ENCODE results near the gene AMN1. TPM values are rescaled to one million over a fixed set of nuclear protein-coding genes. Genes with fewer than 3 reads are reported as not detected.

The AMN1 gene
- total RNA-seq (11.9 and 14.0 TPM in 2 replicates), polyA plus RNA-seq (8.3 and 9.3 TPM in 2 replicates)

DNA sequence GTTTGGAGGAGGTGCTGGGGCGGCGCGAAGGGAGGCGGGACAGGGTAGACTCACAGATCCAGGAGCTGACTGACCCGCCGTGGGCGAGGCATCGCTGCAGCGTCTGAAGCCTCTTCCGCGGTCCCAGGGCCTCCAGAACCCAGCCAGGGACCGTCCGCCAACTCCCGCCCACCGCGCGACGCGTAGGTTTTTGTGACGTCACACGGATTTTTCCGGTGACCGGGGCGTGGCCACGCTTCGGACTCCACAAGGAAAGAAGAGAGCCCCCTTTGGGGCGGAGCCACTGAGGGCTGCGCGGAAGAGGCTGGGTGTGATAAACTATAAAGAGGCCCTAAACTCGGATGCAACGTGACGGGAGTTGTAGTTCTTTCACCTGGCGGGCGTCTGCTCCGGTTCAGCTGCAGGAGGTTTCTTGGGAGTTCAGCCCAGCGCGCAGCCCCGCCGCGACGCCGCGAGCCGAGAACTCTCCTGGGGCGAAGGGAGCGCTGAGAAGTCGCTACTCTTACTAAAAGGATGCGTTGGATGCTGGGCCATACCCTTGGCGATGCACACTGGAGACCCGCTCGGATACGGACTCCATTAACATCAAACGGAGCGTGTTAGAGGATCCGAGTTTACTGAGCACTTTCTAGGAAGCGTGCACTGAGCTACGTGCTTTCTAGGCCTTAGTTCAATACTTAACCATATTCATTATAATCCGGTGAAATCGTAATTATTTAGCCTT, at the start of gene AMN1:
AMN1 (minus strand) TSS at position 105 of the 724 bp plus-strand sequence; CDS start at position 92, 13 bp downstream.
- H2AFZ ChIP-seq, result peak within 1 kb of the TSS; percentile 82
- H3K9me3 ChIP-seq (ENCODE audit: low read depth), result no peaks in the 10 kb centered on the region
- H3K27me3 ChIP-seq, result no peaks in the 10 kb centered on the region
- H3K36me3 ChIP-seq (replicated peaks; ENCODE audit: insufficient read depth, low read depth), result no peaks in the 10 kb centered on the region
- TF ChIP-seq, protein P1, sequence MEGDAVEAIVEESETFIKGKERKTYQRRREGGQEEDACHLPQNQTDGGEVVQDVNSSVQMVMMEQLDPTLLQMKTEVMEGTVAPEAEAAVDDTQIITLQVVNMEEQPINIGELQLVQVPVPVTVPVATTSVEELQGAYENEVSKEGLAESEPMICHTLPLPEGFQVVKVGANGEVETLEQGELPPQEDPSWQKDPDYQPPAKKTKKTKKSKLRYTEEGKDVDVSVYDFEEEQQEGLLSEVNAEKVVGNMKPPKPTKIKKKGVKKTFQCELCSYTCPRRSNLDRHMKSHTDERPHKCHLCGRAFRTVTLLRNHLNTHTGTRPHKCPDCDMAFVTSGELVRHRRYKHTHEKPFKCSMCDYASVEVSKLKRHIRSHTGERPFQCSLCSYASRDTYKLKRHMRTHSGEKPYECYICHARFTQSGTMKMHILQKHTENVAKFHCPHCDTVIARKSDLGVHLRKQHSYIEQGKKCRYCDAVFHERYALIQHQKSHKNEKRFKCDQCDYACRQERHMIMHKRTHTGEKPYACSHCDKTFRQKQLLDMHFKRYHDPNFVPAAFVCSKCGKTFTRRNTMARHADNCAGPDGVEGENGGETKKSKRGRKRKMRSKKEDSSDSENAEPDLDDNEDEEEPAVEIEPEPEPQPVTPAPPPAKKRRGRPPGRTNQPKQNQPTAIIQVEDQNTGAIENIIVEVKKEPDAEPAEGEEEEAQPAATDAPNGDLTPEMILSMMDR (IDR thresholded peaks at IDR 0.05; ENCODE audit: poor library complexity), result no peak
- TF ChIP-seq EZH2 (IDR thresholded peaks at IDR 0.05; ENCODE audit: borderline replicate concordance) (no peak), EZH2phosphoT487 (IDR thresholded peaks at IDR 0.05; ENCODE audit: low read depth, severe bottlenecking, unreplicated experiment) (no peak)
- H3K4me2 ChIP-seq, result peak within 1 kb of the TSS; percentile 81
- H3K79me2 ChIP-seq, result peaks cover 14% of the 10 kb centered on the region
- peak; percentile 99 for DNase-seq (ENCODE audit: low spot score)
- H3K4me3 ChIP-seq, result peak within 1 kb of the TSS; percentile 63
- H3K27ac ChIP-seq, result peak within 1 kb of the TSS; percentile 97
- WGBS (ENCODE audit: low lambda C conversion rate, missing lambda C conversion rate), result 6% methylated on average over 57 of the region's 59 CpGs
- H3K9me2 ChIP-seq (replicated peaks; ENCODE audit: insufficient read depth), result no peaks in the 10 kb centered on the region
- H3K4me1 ChIP-seq (ENCODE audit: insufficient read depth), result peaks cover 24% of the 10 kb centered on the region
- H4K20me1 ChIP-seq (ENCODE audit: insufficient read depth, poor library complexity, severe bottlenecking), result no peaks in the 10 kb centered on the region

DNA sequence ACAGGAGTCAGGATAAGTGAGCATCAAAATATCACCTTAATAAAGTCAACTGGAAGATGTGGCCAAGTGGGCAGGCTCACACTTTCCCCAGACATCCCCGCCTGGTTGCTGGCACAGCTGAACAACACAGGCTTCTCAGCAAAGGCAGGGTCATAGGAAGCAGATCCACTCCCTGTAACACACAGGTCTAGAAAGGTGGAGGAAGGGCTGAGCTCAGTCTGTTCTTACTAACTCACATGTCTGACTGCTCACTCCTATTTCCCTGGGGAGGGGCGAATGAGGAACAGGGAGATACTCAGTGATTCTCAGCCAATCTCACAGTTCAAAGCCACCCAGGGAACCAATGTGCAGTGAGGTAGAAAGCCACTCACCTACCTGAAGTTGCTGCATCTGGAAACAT, 45.0 kb upstream of the AMN1 start:
- TF ChIP-seq, protein P1 (IDR thresholded peaks at IDR 0.05; ENCODE audit: poor library complexity), result no peak
- TF ChIP-seq EZH2phosphoT487 (IDR thresholded peaks at IDR 0.05; ENCODE audit: low read depth, severe bottlenecking, unreplicated experiment) (no peak), EZH2 (IDR thresholded peaks at IDR 0.05; ENCODE audit: borderline replicate concordance) (no peak)
- no peaks in the 10 kb centered on the region for H3K9me2 ChIP-seq (replicated peaks; ENCODE audit: insufficient read depth)
- peak overlapping the region; percentile 39 for H3K27ac ChIP-seq
- no peak overlapping the region for H3K4me3 ChIP-seq
- no peaks in the 10 kb centered on the region for H4K20me1 ChIP-seq (ENCODE audit: insufficient read depth, poor library complexity, severe bottlenecking)
- H3K4me1 ChIP-seq (ENCODE audit: insufficient read depth), result peaks cover 5% of the 10 kb centered on the region
- no peak overlapping the region for H2AFZ ChIP-seq
- no peaks in the 10 kb centered on the region for H3K36me3 ChIP-seq (replicated peaks; ENCODE audit: insufficient read depth, low read depth)
- peak overlapping the region; percentile 19 for H3K4me2 ChIP-seq
- no peaks in the 10 kb centered on the region for H3K27me3 ChIP-seq
- H3K9me3 ChIP-seq (ENCODE audit: low read depth), result no peaks in the 10 kb centered on the region
- no peaks in the 10 kb centered on the region for H3K79me2 ChIP-seq
- DNase-seq (ENCODE audit: low spot score), result peak; percentile 59
- WGBS (ENCODE audit: low lambda C conversion rate, missing lambda C conversion rate), result 45% methylated on average over 2 of the region's 2 CpGs

DNA sequence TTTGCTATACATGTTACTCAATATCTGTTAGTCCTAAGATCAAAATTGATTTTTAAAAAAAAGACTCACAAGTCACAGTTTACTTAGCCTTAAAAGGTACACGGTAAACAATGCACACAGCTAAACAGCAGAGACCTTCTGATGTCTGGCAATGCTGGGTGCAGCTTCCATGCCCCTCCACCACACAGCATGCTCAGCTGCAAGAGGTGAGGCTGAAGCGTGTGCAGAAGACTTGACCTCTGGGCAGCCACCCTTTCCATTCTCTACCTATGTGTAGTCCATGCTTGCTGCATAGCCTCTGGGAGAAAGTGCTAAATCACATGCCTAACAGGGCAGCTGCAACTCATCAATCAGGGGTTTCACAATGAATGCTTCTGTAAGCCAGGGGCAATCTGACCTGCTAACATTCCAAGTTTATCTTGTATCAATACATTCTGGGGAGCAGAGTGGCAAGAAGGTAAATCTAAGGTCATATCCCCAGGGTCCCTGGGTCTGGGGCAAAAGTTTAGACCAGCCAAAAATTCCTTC, 44.5 kb upstream of the AMN1 start:
- H4K20me1 ChIP-seq (ENCODE audit: insufficient read depth, poor library complexity, severe bottlenecking), result no peaks in the 10 kb centered on the region
- H3K4me2 ChIP-seq, result peak overlapping the region; percentile 19
- 24% methylated on average over 2 of the region's 2 CpGs for WGBS (ENCODE audit: low lambda C conversion rate, missing lambda C conversion rate)
- no peak overlapping the region for H2AFZ ChIP-seq
- H3K27me3 ChIP-seq, result no peaks in the 10 kb centered on the region
- H3K36me3 ChIP-seq (replicated peaks; ENCODE audit: insufficient read depth, low read depth), result no peaks in the 10 kb centered on the region
- H3K4me1 ChIP-seq (ENCODE audit: insufficient read depth), result peaks cover 5% of the 10 kb centered on the region
- peak; percentile 59 for DNase-seq (ENCODE audit: low spot score)
- H3K9me3 ChIP-seq (ENCODE audit: low read depth), result no peaks in the 10 kb centered on the region
- H3K27ac ChIP-seq, result peak overlapping the region; percentile 39
- no peaks in the 10 kb centered on the region for H3K9me2 ChIP-seq (replicated peaks; ENCODE audit: insufficient read depth)
- H3K4me3 ChIP-seq, result no peak overlapping the region
- TF ChIP-seq EZH2 (IDR thresholded peaks at IDR 0.05; ENCODE audit: borderline replicate concordance), result no peak
- TF ChIP-seq EZH2phosphoT487 (IDR thresholded peaks at IDR 0.05; ENCODE audit: low read depth, severe bottlenecking, unreplicated experiment), result no peak
- TF ChIP-seq, protein P1 (IDR thresholded peaks at IDR 0.05; ENCODE audit: poor library complexity), result no peak
- no peaks in the 10 kb centered on the region for H3K79me2 ChIP-seq

All from hepatocyte (in vitro differentiated cells).